H1 (cell line): ENCODE data around the gene SBK2. TPM values are rescaled to one million over a fixed set of nuclear protein-coding genes. Genes with fewer than 3 reads are reported as not detected.

Experiments used
- CTCF ChIA-PET: fragments of 300-600 bp; sonication (Branson Sonifier 250); formaldehyde crosslinking; loops from one replicate; lab custom pipeline; 2021; ENCODE audit not compliant: partially characterized antibody; lab: Charles Lee
- POLR2A ChIA-PET: fragments of 300-600 bp; sonication (Branson Sonifier 250); formaldehyde crosslinking; loops from one replicate; lab custom pipeline; 2021; ENCODE audit warnings: inconsistent platforms; ENCODE audit not compliant: partially characterized antibody; lab: Charles Lee
- DNase-seq, 2 experiments: peaks; one replicate each; pipeline versions ENCODE4 v3.0.0 to v3.0.0-alpha.2; 2010 to 2022; ENCODE audit warnings: low spot score in 2 of 2, low read depth in 1 of 2, mixed read lengths in 1 of 2
- FAIRE-seq: peaks from 2 replicates; lab custom pipeline; 2011; peaks lifted over from hg19 to GRCh38; lab: Jason Lieb, UNC
- H2AFZ ChIP-seq: 2 replicates; pipeline ENCODE4 v1.8.1; 2012; ENCODE audit warnings: low read length, inconsistent platforms
- H2AK5ac ChIP-seq: 2 replicates; pipeline ENCODE4 v1.6.1; 2013; ENCODE audit warnings: low read depth, low read length
- H2BK120ac ChIP-seq: replicated peaks from 2 replicates; pipeline ENCODE3; 2013; ENCODE audit warnings: low read depth, low read length, inconsistent platforms
- H2BK12ac ChIP-seq: 2 replicates; pipeline ENCODE4 v1.6.1; 2013; ENCODE audit warnings: low read depth, low read length
- H2BK15ac ChIP-seq: 2 replicates; pipeline ENCODE4 v1.6.1; 2013; ENCODE audit warnings: low read length
- H2BK20ac ChIP-seq: 2 replicates; pipeline ENCODE4 v1.6.1; 2013; ENCODE audit warnings: low read length
- H2BK5ac ChIP-seq: 2 replicates; pipeline ENCODE4 v1.6.1; 2013; ENCODE audit warnings: low read depth, low read length
- H3K14ac ChIP-seq: 2 replicates; pipeline ENCODE4 v1.6.1; 2013; ENCODE audit warnings: inconsistent platforms; ENCODE audit not compliant: insufficient read length
- H3K18ac ChIP-seq: 2 replicates; pipeline ENCODE4 v1.6.1; 2013; ENCODE audit warnings: low read length; ENCODE audit errors: extremely low read depth
- H3K23ac ChIP-seq: 2 replicates; pipeline ENCODE4 v1.6.1; 2013; ENCODE audit warnings: inconsistent platforms; ENCODE audit not compliant: insufficient read length
- H3K23me2 ChIP-seq: 2 replicates; pipeline ENCODE4 v1.6.1; 2013; ENCODE audit warnings: low read depth, low read length
- H3K27ac ChIP-seq: 2 replicates; pipeline ENCODE4 v1.6.1; 2011; ENCODE audit warnings: low read depth, low read length, inconsistent platforms
- H3K27me3 ChIP-seq, 4 experiments: replicated peaks in 1 of 4; 1 replicate in 1 of 4; 2 replicates in 3 of 4; pipeline versions ENCODE4 v1.6.1 to v1.8.1; 2011 to 2013; ENCODE audit warnings: low read length in 3 of 4, mild to moderate bottlenecking in 3 of 4, inconsistent platforms in 2 of 4, mixed read lengths in 2 of 4, moderate library complexity in 1 of 4; ENCODE audit not compliant: control insufficient read depth in 3 of 4, insufficient read depth in 3 of 4; ENCODE audit errors: extremely low read depth in 1 of 4
- H3K36me3 ChIP-seq, 4 experiments: 2 replicates each; pipeline versions ENCODE4 v1.6.1 to v1.8.1; 2011 to 2013; ENCODE audit warnings: mild to moderate bottlenecking in 4 of 4, low read length in 3 of 4, moderate library complexity in 2 of 4, control low read depth in 1 of 4, inconsistent platforms in 1 of 4; ENCODE audit not compliant: insufficient read depth in 4 of 4, control insufficient read depth in 2 of 4
- H3K4ac ChIP-seq: replicated peaks from 2 replicates; pipeline ENCODE3; 2013; ENCODE audit warnings: low read length, low read depth, mixed read lengths, inconsistent platforms; ENCODE audit not compliant: insufficient read length
- H3K4me1 ChIP-seq, 4 experiments: replicated peaks in 1 of 4; 1 replicate in 1 of 4; 2 replicates in 3 of 4; pipeline versions ENCODE4 v1.6.1 to v1.8.1; 2011 to 2013; ENCODE audit warnings: low read length in 3 of 4, inconsistent platforms in 2 of 4, mixed read lengths in 1 of 4; ENCODE audit not compliant: insufficient read depth in 4 of 4, control insufficient read depth in 3 of 4
- H3K4me2 ChIP-seq, 2 experiments: 2 replicates each; pipeline versions ENCODE4 v1.6.1 to v1.8.1; 2011 to 2013; ENCODE audit warnings: low read depth in 2 of 2, low read length in 2 of 2, control low read depth in 1 of 2, inconsistent platforms in 1 of 2, mild to moderate bottlenecking in 1 of 2; ENCODE audit not compliant: insufficient read depth in 1 of 2
- H3K4me3 ChIP-seq, 4 experiments: fragments of 200-600, 300-600 bp in 1 of 4; sonication (generic), shearing (Covaris generic), sonication (Bioruptor Twin) in 1 of 4; 2 replicates each; pipeline versions ENCODE4 v1.5.1 to v1.8.1; 2011 to 2016; ENCODE audit warnings: low read length in 4 of 4, low read depth in 3 of 4, control low read depth in 2 of 4, inconsistent platforms in 2 of 4, mild to moderate bottlenecking in 2 of 4, mixed read lengths in 1 of 4, moderate library complexity in 1 of 4; ENCODE audit not compliant: insufficient read depth in 2 of 4; ENCODE audit errors: extremely low read depth in 1 of 4
- H3K56ac ChIP-seq: replicated peaks from 2 replicates; pipeline ENCODE3; 2013; ENCODE audit warnings: low read depth, mild to moderate bottlenecking, mixed read lengths, low read length, inconsistent platforms; ENCODE audit not compliant: insufficient read length
- H3K79me1 ChIP-seq: 2 replicates; pipeline ENCODE4 v1.6.1; 2013; ENCODE audit warnings: low read depth, low read length, control low read depth
- H3K79me2 ChIP-seq, 2 experiments: 2 replicates each; pipeline versions ENCODE4 v1.6.1 to v1.8.1; 2012 to 2013; ENCODE audit warnings: low read length in 2 of 2, mild to moderate bottlenecking in 2 of 2, inconsistent platforms in 1 of 2; ENCODE audit not compliant: insufficient read depth in 2 of 2, control insufficient read depth in 1 of 2
- H3K9ac ChIP-seq, 4 experiments: replicated peaks in 1 of 4; 1 replicate in 1 of 4; 2 replicates in 3 of 4; pipeline versions ENCODE4 v1.6.1 to v1.8.1; 2011 to 2013; ENCODE audit warnings: low read depth in 3 of 4, low read length in 3 of 4, control low read depth in 2 of 4, mild to moderate bottlenecking in 2 of 4, moderate library complexity in 2 of 4, inconsistent platforms in 1 of 4; ENCODE audit errors: extremely low read depth in 1 of 4
- H3K9me3 ChIP-seq, 2 experiments: 2 replicates each; pipeline versions ENCODE4 v1.6.1 to v1.8.1; 2012 to 2013; ENCODE audit warnings: mild to moderate bottlenecking in 2 of 2, moderate library complexity in 2 of 2, control low read depth in 1 of 2, inconsistent platforms in 1 of 2, low read depth in 1 of 2, low read length in 1 of 2, mixed read lengths in 1 of 2; ENCODE audit not compliant: insufficient read depth in 2 of 2
- H4K20me1 ChIP-seq, 2 experiments: replicated peaks in 1 of 2; 2 replicates each; pipeline versions ENCODE3 to v1.8.1; 2011 to 2013; ENCODE audit warnings: inconsistent platforms in 2 of 2, low read length in 2 of 2, mild to moderate bottlenecking in 1 of 2; ENCODE audit not compliant: insufficient read depth in 2 of 2, control insufficient read depth in 1 of 2
- H4K5ac ChIP-seq: 2 replicates; pipeline ENCODE4 v1.6.1; 2013; ENCODE audit warnings: low read length, low read depth, mixed read lengths, inconsistent platforms; ENCODE audit not compliant: insufficient read length
- H4K8ac ChIP-seq: 2 replicates; pipeline ENCODE4 v1.8.0; 2013; ENCODE audit warnings: mild to moderate bottlenecking, moderate library complexity, low read length, inconsistent platforms; ENCODE audit not compliant: insufficient read depth; ENCODE audit errors: extremely low read depth
- H4K91ac ChIP-seq: replicated peaks from 2 replicates; pipeline ENCODE3; 2013; ENCODE audit warnings: low read length, mixed read lengths, inconsistent platforms; ENCODE audit not compliant: insufficient read length
- BACH1 ChIP-seq: IDR thresholded peaks from 2 replicates; pipeline ENCODE4 v1.6.1; 2012; ENCODE audit warnings: low read length, improper control_type of control experiment
- BRCA1 ChIP-seq: IDR thresholded peaks from 2 replicates; pipeline ENCODE4 v1.6.1; 2012; ENCODE audit warnings: low read depth, low read length, improper control_type of control experiment
- CBX8 ChIP-seq: fragments of 300-800, 300-1000 bp; sonication (generic); IDR thresholded peaks from 2 replicates; pipeline ENCODE4 v1.7.1; 2016; ENCODE audit warnings: low read depth, low read length, borderline replicate concordance
- CEBPB ChIP-seq: IDR thresholded peaks from 2 replicates; pipeline ENCODE4 v1.6.1; 2012; ENCODE audit warnings: low read depth, low read length
- EP300 ChIP-seq, 2 experiments: IDR thresholded peaks; 1 replicate in 1 of 2; 2 replicates in 1 of 2; pipeline ENCODE4 v1.6.1; 2011 to 2012; ENCODE audit warnings: low read depth in 2 of 2, low read length in 2 of 2, mild to moderate bottlenecking in 2 of 2, borderline replicate concordance in 1 of 2, inconsistent platforms in 1 of 2, moderate library complexity in 1 of 2
- PHF8 ChIP-seq: fragments of 200-600 bp; sonication (generic); conservative IDR thresholded peaks from 2 replicates; pipeline ENCODE4 v1.7.1; 2012; ENCODE audit warnings: low read depth, mild to moderate bottlenecking, inconsistent platforms, low read length, moderate library complexity
- SP1 ChIP-seq: IDR thresholded peaks from 2 replicates; pipeline ENCODE4 v1.6.1; 2011; ENCODE audit warnings: low read depth, low read length
- SUZ12 ChIP-seq: fragments of 200-600 bp; sonication (generic); IDR thresholded peaks from 2 replicates; pipeline ENCODE4 v1.6.1; 2012; ENCODE audit warnings: mild to moderate bottlenecking, inconsistent platforms, low read length, moderate library complexity, mixed read lengths
- ZNF274 ChIP-seq: IDR thresholded peaks from 2 replicates; pipeline ENCODE4 v1.7.0; 2012; ENCODE audit warnings: low read length, borderline replicate concordance; ENCODE audit errors: extremely low read depth
- WGBS, 2 experiments: shearing (Covaris generic) in 1 of 2; methylation state at CpG; one replicate each; pipeline versions ENCODE4 v1.1.6 to v1.1.7; 2013 to 2015; ENCODE audit warnings: low lambda C conversion rate in 2 of 2, mixed read lengths in 2 of 2, inconsistent platforms in 1 of 2, low coverage in 1 of 2, missing lambda C conversion rate in 1 of 2; ENCODE audit not compliant: insufficient replicate concordance in 2 of 2, insufficient coverage in 1 of 2, insufficient read length in 1 of 2; ENCODE audit errors: extremely low coverage in 1 of 2, missing lambda C conversion rate in 1 of 2; 5-methylcytosine and 5-hydroxymethylcytosine counted together
- polyA plus RNA-seq, 7 experiments: library from polyadenylated mRNA; depleted of rRNA in 3 of 7; stranded (reverse) in 5 of 7; unstranded in 2 of 7; fragments of >200 nt in 5 of 7; fragments of 200-250 nt in 2 of 7; gene quantifications; 1 replicate in 5 of 7; 2 replicates in 1 of 7; 4 replicates in 1 of 7; pipeline versions ENCODE4 v1.2.1 to v1.2.3, GENCODE V29; 2011 to 2013; ENCODE audit warnings: missing spikeins in 2 of 7, mixed read lengths in 2 of 7
- total RNA-seq: library from RNA; stranded (reverse); fragmentation: NEBNext Ultra II Directional; extraction: Animal tissue kit (Norgen Biotek cat#: 25700); gene quantifications from 2 replicates; pipeline ENCODE4 v1.2.1, GENCODE V29; 2021
- TF ChIP-seq, protein P1 (sequence below), 3 experiments: IDR thresholded peaks; 1 replicate in 2 of 3; 2 replicates in 1 of 3; pipeline versions ENCODE4 v1.5.1 to v1.6.1; 2011; ENCODE audit warnings: low read length in 3 of 3, mild to moderate bottlenecking in 3 of 3, inconsistent platforms in 2 of 3, low read depth in 1 of 3, moderate library complexity in 1 of 3; ENCODE audit not compliant: insufficient read depth in 1 of 3; ENCODE audit errors: control extremely low read depth in 1 of 3

The SBK2 gene
- total and polyA plus RNA-seq, 2 of the 8 experiments (the other 6 are each of a cell fraction or from before 2014, with no cell fraction given): 3.2 to 4.1 TPM

DNA sequence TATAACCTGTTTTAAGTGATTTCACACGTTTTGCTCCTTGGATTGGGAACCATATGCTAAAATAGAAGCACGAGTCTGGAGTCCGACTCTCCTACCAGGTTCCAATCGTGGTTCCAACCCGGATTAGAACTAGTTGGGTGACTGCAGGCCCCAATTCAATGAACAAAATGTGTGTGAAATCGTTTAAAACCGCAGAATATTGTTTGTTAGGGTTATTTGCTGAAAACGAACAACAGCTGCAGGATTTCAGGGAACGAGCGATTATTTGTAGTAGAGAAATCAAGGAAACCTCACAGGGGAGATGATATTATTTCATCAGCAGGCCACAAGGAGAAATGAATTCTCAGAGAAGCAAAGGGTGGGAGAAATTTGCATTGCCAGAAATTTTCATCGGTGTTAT is 32.0 kb downstream of the SBK2 start:
- TF ChIP-seq CBX8 (no peak), BRCA1 (no peak), ZNF274 (no peak), SUZ12 (no peak), BACH1 (no peak), CEBPB (no peak), PHF8 (no peak), EP300 (IDR thresholded peaks at IDR 0.05; ENCODE audit: borderline replicate concordance in 1 of 2, low read depth in 2 of 2, low read length in 2 of 2) (no peak), SP1 (no peak)
- TF ChIP-seq, protein P1, sequence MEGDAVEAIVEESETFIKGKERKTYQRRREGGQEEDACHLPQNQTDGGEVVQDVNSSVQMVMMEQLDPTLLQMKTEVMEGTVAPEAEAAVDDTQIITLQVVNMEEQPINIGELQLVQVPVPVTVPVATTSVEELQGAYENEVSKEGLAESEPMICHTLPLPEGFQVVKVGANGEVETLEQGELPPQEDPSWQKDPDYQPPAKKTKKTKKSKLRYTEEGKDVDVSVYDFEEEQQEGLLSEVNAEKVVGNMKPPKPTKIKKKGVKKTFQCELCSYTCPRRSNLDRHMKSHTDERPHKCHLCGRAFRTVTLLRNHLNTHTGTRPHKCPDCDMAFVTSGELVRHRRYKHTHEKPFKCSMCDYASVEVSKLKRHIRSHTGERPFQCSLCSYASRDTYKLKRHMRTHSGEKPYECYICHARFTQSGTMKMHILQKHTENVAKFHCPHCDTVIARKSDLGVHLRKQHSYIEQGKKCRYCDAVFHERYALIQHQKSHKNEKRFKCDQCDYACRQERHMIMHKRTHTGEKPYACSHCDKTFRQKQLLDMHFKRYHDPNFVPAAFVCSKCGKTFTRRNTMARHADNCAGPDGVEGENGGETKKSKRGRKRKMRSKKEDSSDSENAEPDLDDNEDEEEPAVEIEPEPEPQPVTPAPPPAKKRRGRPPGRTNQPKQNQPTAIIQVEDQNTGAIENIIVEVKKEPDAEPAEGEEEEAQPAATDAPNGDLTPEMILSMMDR (IDR thresholded peaks at IDR 0.05; ENCODE audit: control extremely low read depth in 1 of 3, insufficient read depth in 1 of 3, low read depth in 1 of 3, low read length in 3 of 3): no peak
- ChIA-PET CTCF (interaction anchor here (0.6 to 2.7 kb wide), 26 partner anchors 8 to 300 kb away, joined by 3 to 31 read pairs (median 7); partner anchors contain the start of genes NAT14 and ZNF628), POLR2A (interaction anchor here (1.3 to 2.6 kb wide), 3 partner anchors 20 to 98 kb away, joined by 4 to 15 read pairs (median 5); partner anchors contain the start of genes FIZ1, NAT14 and UBE2S)
- peaks cover 0 to 3% (median 0%) of the 10 kb centered on the region in 4 experiments; a peak in 1 of 8 replicates for H3K36me3 ChIP-seq
- H3K4ac ChIP-seq: no peak overlapping the region
- H4K5ac ChIP-seq: no peak overlapping the region
- H3K56ac ChIP-seq: no peak overlapping the region
- no peaks in the 10 kb centered on the region for H4K20me1 ChIP-seq
- H3K18ac ChIP-seq: no peak overlapping the region
- no peak overlapping the region for H2BK15ac ChIP-seq
- H3K14ac ChIP-seq: no peak overlapping the region
- H3K79me1 ChIP-seq: no peaks in the 10 kb centered on the region
- H2BK20ac ChIP-seq: no peak overlapping the region
- H2AK5ac ChIP-seq: no peak overlapping the region
- WGBS, 2 experiments: 82% methylated on average over 11 of the region's 11 CpGs; no CpG with 5 or more reads in 1 of the 2 experiments
- H2BK120ac ChIP-seq: no peak overlapping the region
- H3K4me1 ChIP-seq: no peaks in the 10 kb centered on the region
- no peak overlapping the region for H3K4me2 ChIP-seq
- no peak overlapping the region for H3K23ac ChIP-seq
- H3K4me3 ChIP-seq: no peak overlapping the region
- no peaks in the 10 kb centered on the region for H3K23me2 ChIP-seq
- FAIRE-seq (no peak), DNase-seq (no peak)
- H3K79me2 ChIP-seq: no peaks in the 10 kb centered on the region
- peaks cover 11 to 23% (median 17%) of the 10 kb centered on the region in 4 experiments for H3K27me3 ChIP-seq
- H4K91ac ChIP-seq: no peak overlapping the region
- H2BK12ac ChIP-seq: no peak overlapping the region
- H3K9me3 ChIP-seq: peaks cover 8 to 9% of the 10 kb centered on the region in 2 experiments; a peak in 3 of 4 replicates
- H3K27ac ChIP-seq: no peak overlapping the region
- no peak overlapping the region for H4K8ac ChIP-seq
- H3K9ac ChIP-seq: no peak overlapping the region
- H2BK5ac ChIP-seq: no peak overlapping the region
- H2AFZ ChIP-seq: no peak overlapping the region
